ENCODE data around the gene FYB1. TPM values are rescaled to one million over a fixed set of nuclear protein-coding genes. Genes with fewer than 3 reads are reported as not detected.

FYB1 gene
- total RNA-seq, 1 experiment from 2014 or later = 1.1 TPM

DNA sequence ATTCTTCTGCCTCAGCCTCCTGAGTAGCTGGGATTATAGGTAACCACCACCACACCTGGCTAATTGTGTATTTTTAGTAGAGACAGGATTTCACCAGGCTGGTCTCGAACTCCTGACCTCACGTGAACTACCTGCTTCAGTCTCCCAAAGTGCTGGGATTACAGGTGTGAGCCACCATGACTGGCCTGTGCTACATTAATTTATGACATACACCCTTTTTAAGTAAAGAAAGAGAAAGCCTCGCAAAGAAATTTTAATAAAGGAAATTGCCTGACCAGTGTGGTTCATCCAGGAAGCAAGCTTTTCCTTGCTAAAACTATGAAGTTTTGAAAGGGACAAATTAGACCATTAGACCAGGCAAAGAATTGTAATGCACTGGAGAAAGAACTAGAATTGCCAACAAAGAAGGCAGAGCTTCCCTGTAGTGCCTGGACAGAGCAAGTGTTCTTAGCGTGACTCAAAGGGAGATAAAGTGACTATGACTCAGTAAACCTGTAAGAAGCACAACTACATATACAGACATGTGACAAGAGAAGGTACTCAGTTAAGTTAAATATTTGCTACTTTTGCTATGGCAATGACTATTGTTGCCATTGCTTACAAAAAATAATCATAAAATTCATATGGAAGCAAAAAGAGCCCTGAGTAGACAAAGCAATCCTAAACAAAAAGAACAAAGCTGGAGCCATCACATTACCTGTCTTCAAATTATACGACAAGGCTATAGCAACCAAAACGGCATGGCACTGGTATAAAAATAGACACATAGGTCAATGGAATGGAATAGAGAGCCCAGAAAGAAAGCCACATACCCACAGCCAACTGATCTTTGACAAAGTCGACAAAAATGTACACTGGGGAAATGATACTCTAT lies 54.6 kb downstream of the FYB1 start:
- CTCF ChIA-PET = no interaction called here
- peak; percentile 78 for DNase-seq

DNA sequence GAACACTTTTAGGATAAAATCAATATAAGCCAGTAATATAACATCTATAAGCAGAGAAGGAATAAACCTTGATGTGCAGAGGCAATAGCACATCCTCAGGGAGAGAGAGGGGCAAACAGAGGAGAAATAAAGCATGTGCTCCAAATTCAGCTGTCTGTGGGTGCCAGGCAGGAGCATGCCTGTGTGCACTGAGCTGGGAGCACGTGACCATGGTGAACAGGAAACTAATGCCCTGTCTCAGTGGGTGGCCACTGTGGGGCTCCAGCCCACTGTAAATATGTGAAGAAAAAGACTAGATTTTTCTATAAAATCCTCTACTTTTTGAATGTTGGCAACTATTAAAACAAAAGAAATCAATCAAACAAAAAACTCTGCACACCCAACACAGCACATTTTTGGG lies 55.3 kb downstream of the FYB1 start:
- no peaks in the 10 kb centered on the region for H3F3A ChIP-seq (ENCODE audit: low read length, unreplicated experiment)
- H3K4me1 ChIP-seq (ENCODE audit: insufficient read depth, low read length) = peaks cover 14% of the 10 kb centered on the region; the same call in 1 of the 2 replicates
- ATAC-seq (no peak), DNase-seq (no peak)
- H3K9me3 ChIP-seq (ENCODE audit: low read length) = no peaks in the 10 kb centered on the region
- no peaks in the 10 kb centered on the region for H3K36me3 ChIP-seq (ENCODE audit: low read depth, low read length)
- H3K27ac ChIP-seq (ENCODE audit: low read length) = peak overlapping the region; percentile 70
- no peak overlapping the region for H2AFZ ChIP-seq (ENCODE audit: low read length)
- no TSS peak for BruUV-seq (replicated peaks)
- H3K79me2 ChIP-seq (ENCODE audit: low read length) = no peaks in the 10 kb centered on the region
- no peaks in the 10 kb centered on the region for H3K27me3 ChIP-seq (ENCODE audit: low read length)
- no peak overlapping the region for H3K9ac ChIP-seq (ENCODE audit: low read length)
- H3K4me2 ChIP-seq (ENCODE audit: low read length) = no peak overlapping the region
- H3K9me2 ChIP-seq (replicated peaks; ENCODE audit: low read length) = no peaks in the 10 kb centered on the region
- no peaks in the 10 kb centered on the region for H4K20me1 ChIP-seq (ENCODE audit: low read length)
- ChIA-PET POLR2A (ENCODE audit: unreplicated experiment) (no interaction called here), CTCF (no interaction called here)
- H3K4me3 ChIP-seq (ENCODE audit: low read length) = no peak overlapping the region
- intact Hi-C loops (cut with micrococcal nuclease) = no loop called here
- TF ChIP-seq, protein P1, sequence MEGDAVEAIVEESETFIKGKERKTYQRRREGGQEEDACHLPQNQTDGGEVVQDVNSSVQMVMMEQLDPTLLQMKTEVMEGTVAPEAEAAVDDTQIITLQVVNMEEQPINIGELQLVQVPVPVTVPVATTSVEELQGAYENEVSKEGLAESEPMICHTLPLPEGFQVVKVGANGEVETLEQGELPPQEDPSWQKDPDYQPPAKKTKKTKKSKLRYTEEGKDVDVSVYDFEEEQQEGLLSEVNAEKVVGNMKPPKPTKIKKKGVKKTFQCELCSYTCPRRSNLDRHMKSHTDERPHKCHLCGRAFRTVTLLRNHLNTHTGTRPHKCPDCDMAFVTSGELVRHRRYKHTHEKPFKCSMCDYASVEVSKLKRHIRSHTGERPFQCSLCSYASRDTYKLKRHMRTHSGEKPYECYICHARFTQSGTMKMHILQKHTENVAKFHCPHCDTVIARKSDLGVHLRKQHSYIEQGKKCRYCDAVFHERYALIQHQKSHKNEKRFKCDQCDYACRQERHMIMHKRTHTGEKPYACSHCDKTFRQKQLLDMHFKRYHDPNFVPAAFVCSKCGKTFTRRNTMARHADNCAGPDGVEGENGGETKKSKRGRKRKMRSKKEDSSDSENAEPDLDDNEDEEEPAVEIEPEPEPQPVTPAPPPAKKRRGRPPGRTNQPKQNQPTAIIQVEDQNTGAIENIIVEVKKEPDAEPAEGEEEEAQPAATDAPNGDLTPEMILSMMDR (conservative IDR thresholded peaks at IDR 0.05; ENCODE audit: low read depth, low read length) = no peak
- TF ChIP-seq EZH2 (IDR thresholded peaks at IDR 0.05; ENCODE audit: low read length, unreplicated experiment) = no peak
- TF ChIP-seq EZH2phosphoT487 (IDR thresholded peaks at IDR 0.05; ENCODE audit: borderline replicate concordance, low read length) = no peak

More for the DNA sequence above, 54.6 kb downstream of the FYB1 start:
- no peak overlapping the region for H2AFZ ChIP-seq (ENCODE audit: low read length)
- H3K9me3 ChIP-seq (ENCODE audit: low read length) = no peaks in the 10 kb centered on the region
- no peaks in the 10 kb centered on the region for H3K79me2 ChIP-seq (ENCODE audit: low read length)
- H3K27ac ChIP-seq (ENCODE audit: low read length) = peak overlapping the region; percentile 70
- intact Hi-C loops (cut with micrococcal nuclease) = no loop called here
- H3K9ac ChIP-seq (ENCODE audit: low read length) = peak overlapping the region; percentile 4; the same call in 1 of the 2 replicates
- no peaks in the 10 kb centered on the region for H3F3A ChIP-seq (ENCODE audit: low read length, unreplicated experiment)
- no peak overlapping the region for H3K4me2 ChIP-seq (ENCODE audit: low read length)
- no peaks in the 10 kb centered on the region for H3K27me3 ChIP-seq (ENCODE audit: low read length)
- peaks cover 14% of the 10 kb centered on the region; the same call in 1 of the 2 replicates for H3K4me1 ChIP-seq (ENCODE audit: insufficient read depth, low read length)
- peak; percentile 98 for ATAC-seq
- BruUV-seq (replicated peaks) = no TSS peak
- no peak overlapping the region for H3K4me3 ChIP-seq (ENCODE audit: low read length)
- no peaks in the 10 kb centered on the region for H3K9me2 ChIP-seq (replicated peaks; ENCODE audit: low read length)
- no peaks in the 10 kb centered on the region for H3K36me3 ChIP-seq (ENCODE audit: low read depth, low read length)
- TF ChIP-seq, protein P1 (conservative IDR thresholded peaks at IDR 0.05; ENCODE audit: low read depth, low read length) = no peak
- TF ChIP-seq EZH2phosphoT487 (IDR thresholded peaks at IDR 0.05; ENCODE audit: borderline replicate concordance, low read length) (no peak), EZH2 (IDR thresholded peaks at IDR 0.05; ENCODE audit: low read length, unreplicated experiment) (no peak)
- H4K20me1 ChIP-seq (ENCODE audit: low read length) = no peaks in the 10 kb centered on the region
- POLR2A ChIA-PET (ENCODE audit: unreplicated experiment) = no interaction called here

DNA sequence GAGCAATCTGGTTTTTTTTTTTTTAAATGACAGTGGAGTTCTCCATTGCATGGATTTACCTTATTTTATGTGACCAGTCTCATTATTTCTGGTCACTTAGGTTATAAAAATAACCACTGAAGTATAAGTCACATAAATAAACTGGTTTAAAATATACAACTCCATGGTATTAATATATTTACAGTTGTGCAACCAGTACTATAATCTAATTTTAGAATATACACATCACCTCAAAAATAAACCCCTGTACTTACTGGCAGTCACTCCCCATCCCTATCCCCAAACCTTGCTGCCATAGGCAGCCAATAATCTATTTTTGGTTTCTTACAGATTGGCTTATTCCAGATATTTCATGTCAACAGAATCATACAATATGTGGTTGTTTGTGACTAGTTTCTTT lies 57.8 kb downstream of the FYB1 start:
- H3K9me2 ChIP-seq (replicated peaks; ENCODE audit: low read length) = no peaks in the 10 kb centered on the region; the same call in 1 of the 2 replicates
- ATAC-seq (no peak), DNase-seq (no peak)
- no TSS peak for BruUV-seq (replicated peaks)
- H3K9ac ChIP-seq (ENCODE audit: low read length) = no peak overlapping the region
- no peaks in the 10 kb centered on the region for H4K20me1 ChIP-seq (ENCODE audit: low read length)
- TF ChIP-seq, protein P1 (conservative IDR thresholded peaks at IDR 0.05; ENCODE audit: low read depth, low read length) = no peak
- TF ChIP-seq EZH2 (IDR thresholded peaks at IDR 0.05; ENCODE audit: low read length, unreplicated experiment) (no peak), EZH2phosphoT487 (IDR thresholded peaks at IDR 0.05; ENCODE audit: borderline replicate concordance, low read length) (no peak)
- CTCF ChIA-PET = no interaction called here
- no peaks in the 10 kb centered on the region for H3F3A ChIP-seq (ENCODE audit: low read length, unreplicated experiment)
- no peak overlapping the region for H2AFZ ChIP-seq (ENCODE audit: low read length)
- H3K36me3 ChIP-seq (ENCODE audit: low read depth, low read length) = no peaks in the 10 kb centered on the region
- no peak overlapping the region for H3K4me2 ChIP-seq (ENCODE audit: low read length)
- H3K4me1 ChIP-seq (ENCODE audit: insufficient read depth, low read length) = peaks cover 27% of the 10 kb centered on the region
- POLR2A ChIA-PET (ENCODE audit: unreplicated experiment) = no interaction called here
- no peak overlapping the region for H3K27ac ChIP-seq (ENCODE audit: low read length)
- H3K79me2 ChIP-seq (ENCODE audit: low read length) = no peaks in the 10 kb centered on the region
- H3K27me3 ChIP-seq (ENCODE audit: low read length) = no peaks in the 10 kb centered on the region
- H3K4me3 ChIP-seq (ENCODE audit: low read length) = no peak overlapping the region
- H3K9me3 ChIP-seq (ENCODE audit: low read length) = no peaks in the 10 kb centered on the region
- intact Hi-C loops (cut with micrococcal nuclease) = no loop called here

All from PC-3 (cell line).